HG03103 (cell line): ENCODE measurements around the gene GPR45.

Source experiments
- ATAC-seq: cut with Tn5 transposase; IDR thresholded peaks from one replicate; pipeline ENCODE4 v1.9.1; 2021; ENCODE audit warnings: low read depth; ENCODE audit not compliant: unreplicated experiment

The GPR45 gene

DNA sequence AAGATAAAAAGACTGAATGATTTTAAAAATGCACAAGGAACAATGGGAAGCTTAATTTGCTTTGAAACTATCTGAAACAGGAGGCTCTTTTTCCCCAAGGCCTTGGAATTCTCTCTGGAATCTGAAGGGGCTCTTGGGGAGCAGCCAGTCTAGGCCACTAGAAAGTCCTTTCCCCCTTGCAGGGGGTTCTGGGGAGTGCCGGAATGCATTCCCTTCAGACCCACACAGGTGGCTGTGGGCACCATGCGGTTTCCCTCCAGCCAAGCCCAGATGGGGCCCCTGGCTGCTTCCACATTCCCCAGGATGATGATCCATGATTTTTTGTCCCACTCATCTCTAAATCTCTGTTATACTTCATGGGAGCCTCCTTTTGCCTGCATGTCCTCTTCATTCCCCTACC, 10.7 kb downstream of the GPR45 start:
- no peak for ATAC-seq

DNA sequence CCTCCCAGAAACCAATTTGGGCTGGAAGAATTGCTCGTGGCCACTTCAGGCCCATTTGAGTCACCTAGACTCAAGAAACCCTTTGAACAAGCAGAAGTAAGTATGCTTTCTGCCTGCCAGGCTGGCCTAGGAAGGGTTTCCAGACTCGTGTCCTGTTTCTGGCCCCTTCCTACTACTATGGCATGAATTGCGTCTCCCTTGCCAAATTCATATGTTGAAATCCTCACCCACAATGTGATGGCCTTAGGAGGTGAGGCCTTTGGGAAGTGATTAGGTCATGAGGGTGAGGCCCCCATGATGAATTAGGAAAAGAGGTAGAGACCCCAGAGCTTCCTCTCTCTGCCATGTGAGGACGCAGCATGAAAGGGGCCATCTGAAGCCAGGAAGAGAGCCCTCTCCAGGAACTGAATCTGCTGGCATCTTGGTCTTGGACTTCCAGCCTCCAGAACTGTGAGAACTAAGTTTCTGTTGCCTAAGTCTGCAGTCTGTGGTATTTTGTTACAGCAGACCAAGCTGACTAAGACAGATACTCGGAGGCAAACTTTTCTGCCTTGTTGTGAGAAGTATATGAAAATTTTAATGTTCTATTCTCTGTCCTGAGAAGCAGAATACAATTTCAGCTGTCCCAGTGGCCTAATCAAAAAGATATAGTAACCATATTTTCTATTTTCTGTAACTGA, 13.1 kb downstream of the GPR45 start:
- no peak for ATAC-seq

DNA sequence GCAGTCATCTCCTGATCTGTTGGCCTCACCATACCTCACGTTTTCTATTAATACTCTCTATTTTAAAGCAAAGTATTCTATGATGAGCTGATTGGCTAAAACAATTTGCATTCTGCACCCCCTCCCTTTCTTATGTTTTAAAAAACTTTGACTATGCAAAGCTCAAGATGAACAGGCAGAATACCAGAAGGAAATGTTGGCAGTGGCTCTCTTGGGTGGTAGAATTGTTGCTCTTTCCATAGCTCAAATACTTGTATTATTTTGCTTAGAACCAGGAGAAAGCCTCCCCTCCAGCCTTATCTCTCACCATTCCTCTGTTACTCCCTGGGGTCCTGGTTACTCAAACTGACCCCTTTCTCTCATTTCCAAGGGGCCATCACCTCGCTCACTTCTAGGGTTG, 14.4 kb downstream of the GPR45 start:
- ATAC-seq, result no peak

DNA sequence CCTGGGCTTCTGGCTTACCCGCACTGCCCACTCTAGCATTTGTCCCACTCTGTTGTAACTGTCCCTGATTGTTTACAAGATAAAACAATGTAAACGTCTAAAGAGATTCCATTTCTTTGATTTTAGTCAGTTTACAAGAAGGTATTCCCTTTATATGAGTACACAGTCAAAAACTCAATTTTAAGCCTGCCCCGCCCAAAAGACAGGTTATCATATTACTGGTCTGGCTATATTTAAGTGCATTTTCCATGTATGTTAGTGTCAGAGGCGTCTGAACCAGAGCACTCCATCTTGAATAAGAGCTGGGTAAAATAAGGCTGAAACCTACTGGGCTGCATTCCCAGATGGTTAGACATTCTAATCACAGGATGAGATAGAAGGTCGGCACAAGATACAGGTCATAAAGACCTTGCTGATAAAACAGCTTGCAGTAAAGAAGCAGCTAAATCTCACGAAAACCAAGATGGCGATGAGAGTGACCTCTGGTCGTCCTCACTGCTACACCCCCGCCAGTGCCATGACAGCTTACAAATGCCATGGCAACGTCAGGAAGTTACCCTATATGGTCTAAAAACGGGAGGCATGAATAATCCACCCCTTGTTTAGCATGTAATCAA, 15.0 kb downstream of the GPR45 start:
- no peak for ATAC-seq

DNA sequence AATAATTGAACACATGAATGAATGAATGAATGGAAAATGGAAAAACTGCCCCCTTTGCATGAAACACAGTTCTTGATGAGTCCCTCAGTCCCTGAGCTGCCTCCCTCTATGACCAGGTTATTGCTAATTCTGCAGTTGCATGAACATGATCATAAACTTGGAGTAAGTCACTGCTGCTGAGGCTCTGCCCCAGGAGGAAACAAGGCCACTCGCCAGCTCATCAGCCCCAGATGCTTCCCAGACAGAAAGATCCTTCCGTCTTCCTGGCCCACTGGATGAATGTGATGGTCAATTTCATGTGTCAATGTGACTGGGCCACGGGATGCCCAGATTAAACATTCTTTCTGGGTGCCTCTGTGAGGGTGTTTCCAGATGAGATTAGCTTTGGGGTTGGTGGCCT, 16.4 kb downstream of the GPR45 start:
- ATAC-seq, result no peak

DNA sequence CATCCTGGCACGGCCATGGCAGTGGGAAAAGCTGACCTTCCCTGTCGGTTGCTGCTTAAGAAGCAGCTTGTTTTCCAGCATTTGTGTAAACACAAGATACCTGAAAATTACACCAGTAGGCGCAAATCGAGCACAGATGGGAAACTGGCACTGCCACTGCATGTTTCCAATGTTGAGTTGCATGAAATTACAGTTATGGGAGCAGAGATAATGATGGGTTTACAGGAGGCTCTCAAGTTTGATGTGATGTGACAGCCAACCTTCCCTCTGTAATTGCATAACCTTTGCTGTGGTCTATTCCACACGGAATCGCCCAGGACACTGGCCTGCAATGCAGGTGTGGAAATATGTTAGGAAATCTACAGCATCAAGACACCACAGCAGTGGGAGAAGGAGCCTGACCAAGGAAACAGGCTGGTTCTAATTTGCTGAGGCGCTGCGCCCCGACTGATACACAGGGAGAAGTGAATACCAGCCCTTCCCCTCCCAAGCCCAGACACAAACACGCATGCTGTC, 17.4 kb downstream of the GPR45 start:
- no peak for ATAC-seq

DNA sequence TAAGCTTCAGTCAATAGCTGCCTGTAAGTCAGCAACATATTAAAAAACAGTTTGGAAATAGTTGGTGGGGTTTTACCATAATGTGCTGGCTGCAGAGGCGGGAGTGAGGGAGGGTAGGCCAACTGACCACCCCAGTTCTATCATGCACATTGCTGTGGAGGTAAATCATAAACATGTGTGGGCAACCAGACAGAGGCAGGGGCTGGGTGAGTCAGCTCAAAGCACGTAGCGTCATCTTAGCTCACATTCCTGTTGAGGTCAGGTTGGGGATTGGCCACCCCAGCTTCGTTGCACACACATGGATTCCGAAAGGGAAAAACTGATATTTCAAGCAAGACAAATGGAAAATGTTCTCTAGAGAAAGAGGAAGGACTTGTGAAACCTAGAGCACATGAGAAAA, 19.5 kb downstream of the GPR45 start:
- no peak for ATAC-seq

DNA sequence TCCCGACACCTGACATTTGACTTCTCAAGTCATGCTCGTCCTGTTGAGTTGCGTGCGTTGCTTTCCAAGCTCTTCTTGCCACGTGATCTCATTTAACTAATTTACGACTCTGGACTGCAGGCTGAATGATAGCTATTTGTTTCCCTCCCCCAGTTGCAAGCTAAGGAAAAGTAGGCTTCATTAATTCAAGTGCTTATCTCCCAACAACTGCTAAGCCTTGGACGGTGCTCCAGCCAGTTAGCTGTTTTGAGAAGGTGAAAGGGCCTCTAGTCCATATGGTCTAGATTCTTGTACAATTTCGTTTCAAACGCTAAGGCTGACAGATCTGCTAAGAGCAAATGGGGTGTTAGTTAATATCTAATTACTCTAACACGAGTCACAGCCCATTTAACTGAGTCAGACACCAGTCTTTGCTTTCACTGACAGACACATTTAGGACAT, 21.1 kb downstream of the GPR45 start:
- ATAC-seq, result no peak

DNA sequence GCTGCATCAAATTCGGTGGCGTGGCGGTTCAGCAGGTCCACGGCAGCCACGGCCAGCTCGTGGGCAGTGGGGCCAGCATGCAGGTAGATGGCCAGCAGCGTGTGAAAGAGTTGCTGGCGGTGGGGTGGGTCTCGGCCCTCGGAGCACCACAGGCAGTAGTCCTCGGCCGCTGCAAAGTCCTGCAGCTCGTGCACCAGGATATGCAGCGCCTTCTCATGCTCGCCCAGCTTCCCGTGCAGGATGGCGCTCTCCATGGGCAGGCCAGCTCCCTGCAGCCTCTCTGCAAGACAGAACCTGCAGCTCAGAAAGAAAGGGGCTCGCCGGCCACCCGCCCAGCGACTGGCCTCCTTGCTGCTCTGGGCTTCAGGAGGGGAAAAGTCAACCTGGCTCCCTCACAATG, 27.9 kb downstream of the GPR45 start:
- ATAC-seq, result no peak

DNA sequence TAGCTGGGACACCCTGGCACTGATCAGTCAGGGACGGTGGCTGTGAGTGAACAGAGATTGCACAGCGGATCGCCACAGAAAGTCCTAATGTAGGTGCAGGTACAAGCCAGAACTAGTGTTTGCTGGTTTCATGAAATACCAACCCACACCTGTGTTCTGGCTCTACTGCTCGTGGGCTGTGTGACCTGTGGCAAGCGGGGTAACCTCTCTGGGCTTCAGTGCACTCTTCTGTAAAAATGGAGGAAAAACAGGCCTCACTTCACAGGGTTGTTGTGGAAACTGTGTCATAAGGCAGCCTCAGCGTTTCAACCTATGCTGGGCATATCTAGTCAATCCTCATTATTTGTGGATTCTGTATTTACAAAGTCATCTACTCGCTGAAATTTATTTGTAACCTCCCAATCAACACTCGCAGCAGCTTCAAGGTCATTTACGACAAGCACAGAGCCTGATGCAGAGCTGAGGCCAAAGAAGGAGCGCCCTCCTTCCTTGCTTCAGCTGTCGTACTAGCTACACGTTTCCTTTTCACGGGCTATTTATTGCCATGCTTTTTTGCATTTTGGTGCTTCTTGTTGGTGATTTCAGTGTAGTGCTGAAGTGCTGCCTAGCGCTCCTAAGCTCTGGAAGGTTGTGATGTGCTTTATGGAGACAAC, 30.0 kb downstream of the GPR45 start:
- ATAC-seq, result no peak

DNA sequence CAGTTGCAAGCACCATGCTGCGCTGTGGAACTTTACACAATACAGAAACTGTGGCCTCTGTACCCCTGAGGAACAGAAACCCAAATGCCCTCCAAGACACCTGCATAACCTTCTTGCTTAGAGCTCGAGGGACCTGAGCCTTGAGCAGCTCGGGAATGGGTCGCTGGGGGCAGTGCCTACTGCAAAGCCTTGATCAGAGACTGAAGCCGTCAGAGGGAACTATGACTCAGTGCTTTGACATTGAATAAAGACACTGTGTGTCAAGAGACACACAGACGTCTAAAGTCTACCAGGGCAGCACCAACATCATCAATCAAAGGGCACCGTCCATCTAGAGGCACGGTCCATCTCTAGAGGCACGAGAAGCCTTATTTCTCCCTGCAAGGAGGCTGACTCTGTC, 30.6 kb downstream of the GPR45 start:
- no peak for ATAC-seq

DNA sequence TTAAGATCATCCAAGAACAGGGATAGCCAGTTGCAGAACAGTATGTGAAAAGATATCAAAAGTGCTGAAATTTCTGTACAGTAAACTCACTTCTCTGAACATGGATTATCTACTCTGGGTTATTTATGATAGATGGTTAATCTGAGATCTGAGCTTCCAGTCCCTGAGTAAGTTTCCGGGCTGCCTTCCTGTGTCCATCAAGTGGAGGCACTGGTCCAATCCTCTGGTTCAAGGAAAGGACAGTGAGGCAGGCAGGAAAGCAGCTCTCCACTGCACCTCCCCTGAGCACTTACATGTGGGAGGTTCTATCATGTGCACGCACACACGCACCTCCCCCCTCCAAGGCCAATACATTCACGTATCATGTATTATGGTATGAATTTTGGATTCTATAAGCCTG, 32.5 kb downstream of the GPR45 start:
- no peak for ATAC-seq

DNA sequence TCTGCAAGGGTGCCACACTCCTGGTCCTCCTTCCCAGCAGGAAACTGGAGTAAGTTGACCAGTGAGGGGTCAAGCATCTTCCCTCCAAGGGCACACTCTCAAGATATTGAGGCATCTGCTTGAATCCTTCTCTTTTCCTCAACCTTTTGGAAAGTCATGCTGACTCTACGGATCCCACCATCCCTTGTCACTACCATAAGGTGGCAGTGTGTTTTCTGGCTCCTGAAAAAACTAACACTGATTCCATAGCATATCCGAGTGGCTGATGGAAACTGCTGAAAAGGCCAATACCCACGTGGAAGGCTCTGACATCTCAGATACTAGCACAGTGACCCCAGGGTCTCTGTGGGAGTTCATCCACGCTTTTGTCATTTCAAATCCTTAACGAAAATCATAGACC, 37.1 kb downstream of the GPR45 start:
- ATAC-seq, result no peak

DNA sequence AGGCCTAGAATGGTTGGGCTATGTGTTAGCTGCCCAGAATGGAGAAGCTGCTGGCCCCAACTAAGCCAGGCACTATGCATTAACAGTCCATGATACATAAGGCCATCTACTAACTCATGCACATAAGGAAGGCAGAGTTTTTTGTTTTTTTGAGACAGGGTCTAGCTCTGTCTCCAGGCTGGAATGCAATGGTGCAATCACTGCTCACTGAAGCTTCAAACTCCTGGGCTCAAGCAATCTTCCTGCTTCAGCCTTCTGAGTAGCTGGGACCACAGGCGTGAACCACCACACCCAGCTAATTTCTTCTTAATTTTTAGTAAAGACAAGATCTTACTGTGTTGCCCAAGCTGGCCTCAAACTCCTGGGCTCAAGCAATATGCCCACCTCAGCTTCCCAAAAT, 37.6 kb downstream of the GPR45 start:
- no peak for ATAC-seq

DNA sequence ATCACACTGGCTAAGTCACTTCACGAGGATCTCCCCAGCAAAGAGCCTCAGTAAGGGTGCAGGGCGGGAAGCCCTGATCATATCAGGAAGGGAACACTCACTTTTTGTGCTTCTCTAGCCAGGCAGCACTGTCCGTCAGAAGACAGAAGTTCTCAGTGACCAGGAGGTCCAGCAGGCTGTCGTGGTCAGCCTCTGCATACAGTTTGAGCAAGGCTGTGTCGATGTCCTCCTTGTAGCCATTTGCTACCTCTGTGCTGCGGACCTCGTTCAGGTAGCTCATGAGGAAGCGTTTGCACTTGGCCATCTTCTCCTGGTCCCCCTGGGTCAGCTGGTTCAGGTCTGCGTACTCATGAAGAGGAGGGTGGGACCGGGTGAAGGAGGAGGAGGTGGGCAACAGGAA, 38.7 kb downstream of the GPR45 start:
- ATAC-seq, result no peak

DNA sequence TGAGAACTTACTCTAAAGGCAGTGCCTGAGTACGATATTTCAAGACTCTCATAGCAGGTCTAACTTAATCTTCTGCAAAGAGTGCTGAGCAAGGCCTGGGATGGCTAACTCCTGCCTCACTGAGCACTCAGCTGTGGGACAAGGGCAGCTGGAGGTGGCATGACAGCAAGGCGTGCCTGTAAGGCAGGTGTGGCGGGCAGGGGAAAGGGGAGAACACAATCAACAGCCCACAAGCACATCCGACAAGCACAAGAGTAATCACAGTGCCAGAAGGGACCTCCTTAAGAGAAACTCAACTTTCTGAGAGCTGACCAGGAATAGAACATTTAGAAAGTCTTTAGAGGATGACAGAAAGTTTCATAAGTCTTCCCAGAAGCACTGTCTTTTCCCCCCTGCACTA, 42.0 kb downstream of the GPR45 start:
- ATAC-seq, result no peak

DNA sequence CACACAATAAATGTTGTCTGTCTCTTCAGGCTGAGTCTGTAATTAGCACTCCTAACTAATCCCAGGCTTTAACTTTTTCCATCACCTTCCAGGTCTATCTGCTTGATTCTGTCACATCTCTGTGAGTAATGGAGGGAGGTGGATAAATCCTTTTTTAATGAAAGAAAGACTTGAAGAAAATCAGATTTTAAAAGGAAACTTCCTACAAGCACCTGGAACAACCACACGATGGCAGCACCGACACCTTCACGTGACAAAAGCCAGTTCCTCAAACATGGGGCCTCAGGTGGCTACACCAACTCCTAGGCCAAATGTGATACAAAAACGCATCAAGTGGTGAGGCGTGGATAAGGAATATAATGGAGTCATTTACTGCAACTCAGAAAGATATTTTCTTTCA, 46.1 kb downstream of the GPR45 start:
- no peak for ATAC-seq

DNA sequence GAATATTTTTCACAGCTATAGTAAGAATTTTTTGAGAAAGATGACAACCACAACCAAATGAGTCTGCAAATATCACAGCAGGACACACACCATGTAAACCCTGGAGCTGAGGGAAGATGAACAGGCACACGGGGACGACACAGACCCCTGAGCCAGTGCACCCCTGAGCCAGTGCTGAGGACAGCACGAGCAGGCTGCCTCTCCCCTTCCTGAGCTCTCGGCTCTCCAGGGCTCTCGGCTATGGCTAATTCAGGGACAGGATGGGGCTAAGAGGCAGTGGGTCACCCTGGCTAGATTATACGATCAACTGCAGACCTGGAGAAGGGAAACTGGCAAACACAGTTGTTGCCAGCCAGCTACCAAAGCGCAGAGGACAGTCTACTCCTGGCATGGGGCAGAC, 46.6 kb downstream of the GPR45 start:
- ATAC-seq, result no peak

DNA sequence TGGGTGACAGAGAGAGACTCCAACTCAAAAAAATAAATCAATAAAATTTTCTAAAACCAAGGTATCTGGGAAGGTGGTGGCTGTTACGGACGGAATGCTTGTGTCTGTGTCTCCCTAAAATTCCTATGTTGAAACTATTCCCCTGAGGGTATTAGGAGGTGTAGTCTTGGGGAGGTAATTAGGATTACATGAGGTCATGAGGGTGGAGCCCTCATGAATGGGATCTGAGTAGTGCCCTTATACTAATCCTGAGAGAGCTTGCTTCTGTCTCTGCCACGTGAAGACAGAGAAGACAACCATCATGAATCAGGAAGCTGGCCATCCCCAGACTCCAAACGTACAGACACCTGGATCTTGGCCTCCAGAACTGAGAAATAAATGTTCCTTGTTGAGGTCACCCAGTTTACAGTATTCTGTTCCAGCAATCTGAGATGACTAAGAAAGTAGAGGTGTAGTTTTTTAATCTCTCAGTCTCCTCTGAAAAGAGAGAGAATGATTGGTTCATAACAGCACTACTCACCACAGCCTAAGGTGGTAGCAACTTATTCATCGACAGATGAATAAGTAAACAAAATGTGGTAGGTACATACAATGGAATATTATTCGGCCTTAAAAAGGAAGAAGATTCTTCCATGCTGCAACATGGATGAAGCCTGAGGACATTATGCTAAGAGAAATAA, 49.6 kb downstream of the GPR45 start:
- no peak for ATAC-seq

DNA sequence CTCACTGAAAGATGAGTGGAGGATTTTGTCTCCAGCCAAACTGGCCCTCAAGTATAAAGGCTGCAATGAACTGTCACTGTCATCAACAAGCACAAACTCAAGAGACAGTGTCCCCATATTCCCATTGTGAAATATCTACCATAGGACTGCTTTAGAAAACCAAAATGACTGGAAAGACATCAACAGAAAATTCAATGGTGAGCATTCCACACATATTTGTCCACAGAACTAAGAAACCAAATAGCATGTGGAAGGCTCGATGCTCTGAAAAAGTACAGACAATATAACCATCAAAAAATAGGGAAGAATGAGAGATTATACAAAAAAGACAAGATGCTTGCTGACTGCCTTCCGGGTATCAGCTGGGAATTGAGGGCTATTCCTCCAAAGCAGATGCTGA, 50.4 kb downstream of the GPR45 start:
- no peak for ATAC-seq
